HG02852 (cell line): ENCODE measurements around the gene EIF4E1B.
A peak's percentile ranks its signal among the peaks of the same experiment; 100 is the strongest.

Source experiments
- ATAC-seq: cut with Tn5 transposase; IDR thresholded peaks from one replicate; pipeline ENCODE4 v1.9.1; 2021; ENCODE audit warnings: mild to moderate bottlenecking, moderate library complexity; ENCODE audit not compliant: unreplicated experiment

EIF4E1B gene

GRCh38 chr5:176603091-176603490 lies 27.4 kb upstream of the EIF4E1B start:
- no peak for ATAC-seq

- no peak for ATAC-seq
Observed at GRCh38 chr5:176606032-176606431, 24.4 kb upstream of the EIF4E1B start.

GRCh38 chr5:176606875-176607274 lies 23.6 kb upstream of the EIF4E1B start:
- ATAC-seq, result no peak

- no peak for ATAC-seq
Observed at GRCh38 chr5:176608142-176608705, 22.3 kb upstream of the EIF4E1B start.

DNA sequence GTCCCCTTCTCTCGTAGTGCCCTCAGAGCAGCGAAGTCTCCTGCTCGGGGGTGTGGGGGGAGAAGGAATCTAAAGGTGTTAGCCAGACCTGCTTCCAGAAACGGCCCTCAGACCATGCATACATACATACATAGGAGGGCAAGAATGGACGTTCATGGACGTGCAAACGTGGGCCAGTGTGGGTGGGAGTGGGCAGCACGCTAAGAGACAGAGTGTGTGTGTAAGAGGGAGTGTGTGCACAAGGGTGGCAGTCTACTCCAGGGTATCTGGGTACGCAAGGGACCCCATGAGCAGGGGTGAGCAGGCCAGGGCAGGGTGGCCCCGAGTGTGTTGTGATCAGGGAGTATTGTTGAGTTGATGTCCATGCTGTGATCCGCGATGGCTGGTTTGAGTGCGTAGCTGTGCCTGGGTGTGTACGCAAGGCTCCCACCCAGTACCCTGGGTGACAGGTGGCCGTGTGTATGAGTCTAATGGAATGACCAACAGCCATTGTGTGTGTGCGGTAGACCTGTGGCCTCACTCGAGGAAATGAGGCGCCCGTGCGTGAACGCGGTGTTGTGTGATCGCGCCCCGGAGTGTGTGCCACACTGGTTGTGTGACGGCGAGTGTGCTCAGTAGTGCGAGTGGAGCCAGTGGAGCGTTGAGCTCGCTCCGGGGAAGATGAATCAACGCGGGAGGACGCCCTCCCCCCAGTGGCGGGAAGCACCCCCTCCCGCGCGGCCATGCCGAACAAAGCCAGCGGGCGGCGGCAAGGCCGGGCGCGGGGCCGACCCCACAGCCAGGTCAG lies 21.3 kb upstream of the EIF4E1B start:
- ATAC-seq, result no peak

GRCh38 chr5:176609724-176610434 lies 20.6 kb upstream of the EIF4E1B start, which contains the start of gene GPRIN1:
Gene GPRIN1 (minus strand): TSS chr5:176610156. CDS start chr5:176599834, 10,322 bp downstream.
- ATAC-seq, result peak; percentile 70

DNA sequence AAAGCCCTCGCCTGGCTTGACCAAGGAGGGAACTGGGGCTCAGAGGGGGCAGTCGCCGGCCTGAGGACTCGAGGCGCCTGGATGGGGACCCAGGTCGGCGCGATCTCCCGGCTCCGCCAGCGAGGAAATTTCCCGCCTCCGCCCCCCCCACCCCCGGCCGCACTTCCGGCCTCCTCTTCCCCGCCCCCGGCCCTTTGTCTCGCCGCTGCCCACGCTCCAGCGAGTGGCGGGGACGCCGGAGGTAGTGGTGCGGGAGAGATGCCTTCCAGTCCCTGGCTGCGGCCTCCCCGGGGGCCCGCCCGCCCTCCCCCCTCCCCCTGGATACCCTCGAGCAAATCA lies 20.1 kb upstream of the EIF4E1B start:
- peak; percentile 15 for ATAC-seq

DNA sequence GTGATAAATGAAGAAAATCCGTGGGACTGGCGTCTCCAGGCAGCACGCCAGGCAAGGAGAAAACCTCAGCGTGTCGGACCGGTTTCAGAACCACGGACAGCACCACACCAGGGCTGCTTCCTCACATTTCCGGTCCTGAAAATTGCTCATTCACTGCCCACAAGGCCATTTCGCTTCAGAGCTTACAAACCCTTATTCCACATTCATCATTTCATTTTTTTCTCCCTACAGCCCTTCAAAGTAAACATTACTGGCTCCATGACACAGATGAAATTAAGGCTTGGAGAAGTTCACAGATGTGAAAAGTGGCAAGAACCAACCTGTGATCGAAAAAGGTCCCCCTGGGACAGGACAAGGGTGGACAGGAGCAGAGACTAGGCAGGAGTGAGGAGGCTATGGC lies 19.0 kb upstream of the EIF4E1B start:
- ATAC-seq, result no peak

- no peak for ATAC-seq
Observed at GRCh38 chr5:176612008-176612407, 18.5 kb upstream of the EIF4E1B start.

- no peak for ATAC-seq
Observed at GRCh38 chr5:176612855-176613254, 17.6 kb upstream of the EIF4E1B start.

DNA sequence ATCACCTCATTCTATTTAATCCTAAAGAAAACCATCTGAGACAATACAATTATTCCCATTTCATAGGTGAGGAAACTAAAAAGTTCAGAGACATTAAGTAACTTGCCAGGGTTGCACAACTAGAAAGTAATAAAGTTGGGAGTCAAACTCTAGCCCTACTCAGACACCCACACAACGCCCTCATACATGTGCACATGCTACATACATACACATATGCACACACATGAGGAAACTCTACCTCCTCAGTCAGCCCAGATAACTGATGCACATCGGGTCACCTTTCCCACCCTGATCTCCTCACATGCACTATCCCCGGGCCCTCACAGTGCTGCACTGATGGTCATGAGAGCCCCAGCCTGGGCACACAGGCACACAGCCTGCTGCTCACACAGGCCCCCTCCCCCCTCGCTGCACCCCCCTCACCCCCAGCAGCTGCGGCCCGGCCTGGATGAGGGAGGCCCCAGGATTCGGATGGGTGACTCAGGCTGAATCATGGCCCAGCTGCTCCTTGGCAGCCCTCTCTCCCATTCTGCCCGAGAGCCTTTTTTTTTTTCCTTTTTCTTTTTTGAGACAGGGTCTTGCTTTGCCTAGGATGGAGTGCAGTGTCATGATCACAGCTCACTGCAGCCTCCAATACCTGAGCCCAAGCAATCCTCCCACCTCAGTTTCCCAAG lies 15.5 kb upstream of the EIF4E1B start:
- ATAC-seq, result no peak

- ATAC-seq, result no peak
Observed at GRCh38 chr5:176616511-176616910, 14.0 kb upstream of the EIF4E1B start.

DNA sequence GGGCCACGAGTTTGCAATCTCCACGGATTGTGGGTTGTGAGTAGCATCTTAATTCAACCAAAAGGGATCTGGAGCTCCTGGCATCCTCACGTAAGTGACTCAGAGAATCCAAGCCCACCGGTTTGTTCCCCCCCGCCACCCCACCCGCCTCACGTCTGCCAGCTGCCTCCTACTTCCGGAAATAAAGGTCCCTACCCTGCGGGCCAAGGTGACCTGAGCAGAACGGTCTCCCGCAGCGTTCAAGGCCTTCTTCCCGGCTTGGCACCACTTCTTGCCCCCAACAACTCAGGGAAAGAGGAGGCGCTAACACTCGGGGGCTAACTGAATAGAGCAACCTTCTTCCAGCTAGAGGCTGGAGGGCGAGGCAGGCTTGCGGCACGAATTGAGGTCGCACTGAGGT lies 11.7 kb upstream of the EIF4E1B start:
- no peak for ATAC-seq

GRCh38 chr5:176619203-176619568 lies 11.3 kb upstream of the EIF4E1B start:
- ATAC-seq, result peak; percentile 79

- no peak for ATAC-seq
Observed at GRCh38 chr5:176619569-176620332, 10.7 kb upstream of the EIF4E1B start.

GRCh38 chr5:176620333-176620981 lies 10.0 kb upstream of the EIF4E1B start:
- ATAC-seq, result no peak

- no peak for ATAC-seq
Observed at GRCh38 chr5:176621661-176622079, 8.8 kb upstream of the EIF4E1B start.

DNA sequence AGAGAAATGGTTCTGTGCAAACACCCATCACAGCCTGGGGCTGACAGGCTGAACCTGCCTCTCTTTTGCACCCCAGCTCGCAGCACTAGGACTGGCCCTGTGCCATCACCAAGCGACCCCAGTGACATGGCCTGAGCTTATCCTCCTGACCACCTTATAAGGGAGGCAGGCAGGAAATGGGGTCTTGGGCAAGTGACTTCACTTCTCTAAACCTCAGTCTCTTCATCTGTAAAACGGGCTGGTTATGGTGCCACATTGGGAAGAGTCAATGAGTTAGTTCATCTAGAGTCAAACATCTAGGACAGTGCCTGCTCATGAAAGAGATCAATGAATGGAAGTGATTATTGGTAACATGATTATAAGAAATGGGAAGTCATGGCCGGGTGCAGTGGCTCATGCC lies 6.3 kb upstream of the EIF4E1B start:
- ATAC-seq, result no peak

DNA sequence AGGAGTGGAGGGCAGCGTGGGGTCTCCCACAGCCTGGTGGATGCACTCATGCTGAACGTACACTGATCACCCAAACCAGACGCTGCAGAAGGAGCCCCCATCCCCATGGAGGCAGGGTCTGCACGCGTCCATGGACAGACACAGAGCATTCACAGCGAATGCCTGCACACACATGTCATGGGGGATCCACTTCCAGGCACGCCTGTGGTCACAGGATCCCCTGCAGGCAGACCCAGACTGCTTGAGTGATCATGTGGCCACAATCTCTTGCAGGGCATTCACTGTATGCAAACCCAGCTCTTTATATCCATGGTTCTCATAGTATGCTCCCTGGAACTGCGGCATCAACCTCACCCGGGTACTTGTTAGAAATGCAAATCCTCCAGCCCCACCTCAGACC lies 5.5 kb upstream of the EIF4E1B start:
- ATAC-seq, result no peak

DNA sequence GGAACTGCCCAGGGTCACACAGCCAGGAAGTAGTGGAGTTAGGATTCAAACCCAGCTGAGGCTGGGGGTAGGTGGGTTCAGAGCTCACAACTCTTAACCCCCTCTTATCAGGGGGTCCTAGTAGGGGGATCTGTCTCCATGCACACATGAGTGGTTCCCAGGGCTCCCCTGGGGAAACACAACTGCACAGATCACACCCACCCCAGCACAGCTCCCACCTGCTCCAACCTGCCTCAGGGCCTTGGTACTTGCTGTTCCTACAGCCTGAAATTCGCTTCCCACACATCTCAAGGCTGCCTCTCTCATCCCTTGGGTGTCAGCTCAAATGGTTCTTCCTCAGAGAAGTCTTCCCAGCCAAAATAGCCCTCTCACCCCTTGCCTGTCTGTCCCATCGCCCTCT lies 5.0 kb upstream of the EIF4E1B start:
- ATAC-seq, result no peak
